T1000 (cell line): ENCODE data around the gene RGS13.

Source experiments
- DNase-seq: peaks from one replicate; lab custom pipeline; 2025; ENCODE audit warnings: mixed read lengths; lab: John Stamatoyannopoulos, UW

The RGS13 gene, protein sequence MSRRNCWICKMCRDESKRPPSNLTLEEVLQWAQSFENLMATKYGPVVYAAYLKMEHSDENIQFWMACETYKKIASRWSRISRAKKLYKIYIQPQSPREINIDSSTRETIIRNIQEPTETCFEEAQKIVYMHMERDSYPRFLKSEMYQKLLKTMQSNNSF

DNA sequence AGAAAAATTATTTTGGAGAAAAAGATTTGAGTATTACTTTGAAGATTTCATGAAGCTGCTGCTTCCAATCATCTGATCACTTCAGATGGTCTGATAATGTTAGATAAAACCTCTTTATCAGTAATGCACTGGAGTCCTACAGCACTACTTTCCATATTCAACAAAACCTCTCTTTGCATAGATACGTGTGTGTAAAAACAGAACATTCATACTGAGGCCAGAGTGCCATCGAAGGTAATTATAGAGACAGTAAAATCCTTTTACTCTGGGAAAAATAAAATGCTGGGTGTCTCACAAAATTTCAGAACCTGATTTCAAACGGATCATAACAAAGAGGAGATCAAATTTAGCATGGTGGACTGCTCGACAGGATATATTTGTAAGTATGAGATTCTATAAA, at the start of gene RGS13:
TSS of gene RGS13 (plus strand) at position 209 of the 400 bp plus-strand sequence. CDS start 8,188 bp downstream, outside the sequence.
- DNase-seq, result no peak

DNA sequence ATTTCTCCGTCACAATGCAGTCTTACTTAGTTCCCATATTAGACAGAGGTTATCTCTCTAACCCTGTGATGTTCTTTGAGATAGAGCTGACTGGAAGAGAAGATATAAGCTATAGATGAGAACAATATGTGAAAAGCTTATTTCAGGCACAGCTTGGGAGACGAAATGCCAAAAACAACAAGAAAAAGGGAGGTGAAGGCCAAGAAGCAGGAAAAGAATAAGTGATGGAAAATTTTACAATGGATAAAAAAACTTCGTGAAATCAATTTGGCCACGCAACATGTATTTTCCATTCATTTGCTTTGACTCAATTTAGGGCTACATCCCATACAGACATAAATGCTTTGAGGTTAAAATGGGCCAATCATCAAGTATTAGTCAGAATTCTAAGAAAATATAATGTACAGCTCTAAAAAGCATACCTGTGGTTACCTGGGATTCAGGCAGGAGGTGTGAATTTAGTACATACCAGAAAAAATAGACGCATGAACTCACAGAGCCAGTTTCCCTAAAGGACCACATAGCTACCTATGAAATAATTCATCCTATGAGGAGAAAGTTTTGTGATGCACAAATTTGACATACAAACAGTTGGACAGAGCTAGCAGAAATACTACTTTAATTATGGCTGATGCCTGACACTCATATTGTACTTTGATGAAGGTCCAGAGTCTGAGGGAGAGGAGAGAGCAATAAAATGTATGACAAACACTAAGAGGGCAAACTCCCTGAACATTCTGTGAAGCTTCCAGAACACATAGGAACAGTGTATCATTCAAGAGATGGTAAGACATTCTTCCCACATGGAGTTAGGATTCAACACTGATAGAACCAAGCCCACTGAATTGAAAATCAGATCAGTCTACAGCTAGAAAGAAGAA, 48.3 kb upstream of the RGS13 start:
- DNase-seq, result no peak

DNA sequence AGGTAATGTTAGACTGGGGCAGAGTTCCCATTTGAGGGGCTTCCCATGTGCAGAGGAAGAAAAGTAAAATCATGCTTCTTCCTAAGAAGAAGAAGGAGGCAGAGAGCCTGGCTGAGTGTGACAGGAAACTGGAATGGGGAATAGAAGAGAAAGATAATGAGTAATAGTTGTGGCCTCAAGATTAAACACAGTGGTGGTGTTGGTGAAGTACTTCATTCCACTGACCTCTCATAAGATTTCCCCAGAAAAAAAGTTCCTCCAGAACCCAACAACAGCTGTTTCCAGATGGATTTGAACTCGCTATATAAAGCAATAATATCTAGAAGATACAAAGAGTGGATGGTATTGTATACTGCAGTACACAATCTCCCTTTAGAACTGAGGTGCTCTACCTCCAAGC, 47.4 kb upstream of the RGS13 start:
- DNase-seq, result no peak

DNA sequence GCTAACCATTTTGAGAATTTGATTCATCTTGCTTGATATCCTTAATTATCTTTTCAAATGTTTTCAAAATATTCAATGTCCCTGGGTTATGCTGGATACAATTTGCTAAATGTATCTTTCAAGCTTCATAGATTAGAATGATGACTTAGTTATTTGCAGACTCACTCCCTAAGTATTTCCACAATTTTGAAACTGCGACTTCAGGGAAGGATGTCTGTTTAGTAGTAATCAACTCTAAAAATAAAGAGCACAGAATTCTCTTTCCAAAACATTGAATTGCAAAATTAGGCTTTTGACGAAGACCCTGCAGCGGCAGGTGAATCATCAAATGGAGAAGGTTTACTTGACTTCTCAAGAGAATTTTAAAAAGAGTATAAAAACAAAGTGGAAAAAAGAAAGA, 46.1 kb upstream of the RGS13 start:
- DNase-seq, result no peak

DNA sequence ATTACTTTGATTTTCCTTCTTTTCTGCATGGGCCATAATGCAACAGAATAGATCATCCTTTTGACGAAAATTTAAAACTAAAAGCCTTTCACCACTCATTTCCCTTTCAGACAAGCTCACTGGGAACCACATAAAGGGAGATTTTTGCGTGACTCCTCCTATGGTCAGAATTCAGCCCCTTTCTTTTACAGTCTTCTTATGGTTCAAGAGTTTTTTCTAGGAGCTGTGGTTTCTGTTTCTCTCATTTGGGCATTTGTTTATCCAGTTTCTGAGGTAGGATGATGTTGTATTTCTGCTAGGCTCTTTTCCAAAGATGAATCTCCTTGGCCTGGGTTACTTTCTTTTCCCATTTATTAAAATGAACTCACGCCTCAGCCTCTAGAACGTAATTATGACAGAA, 43.4 kb upstream of the RGS13 start:
- DNase-seq, result no peak

DNA sequence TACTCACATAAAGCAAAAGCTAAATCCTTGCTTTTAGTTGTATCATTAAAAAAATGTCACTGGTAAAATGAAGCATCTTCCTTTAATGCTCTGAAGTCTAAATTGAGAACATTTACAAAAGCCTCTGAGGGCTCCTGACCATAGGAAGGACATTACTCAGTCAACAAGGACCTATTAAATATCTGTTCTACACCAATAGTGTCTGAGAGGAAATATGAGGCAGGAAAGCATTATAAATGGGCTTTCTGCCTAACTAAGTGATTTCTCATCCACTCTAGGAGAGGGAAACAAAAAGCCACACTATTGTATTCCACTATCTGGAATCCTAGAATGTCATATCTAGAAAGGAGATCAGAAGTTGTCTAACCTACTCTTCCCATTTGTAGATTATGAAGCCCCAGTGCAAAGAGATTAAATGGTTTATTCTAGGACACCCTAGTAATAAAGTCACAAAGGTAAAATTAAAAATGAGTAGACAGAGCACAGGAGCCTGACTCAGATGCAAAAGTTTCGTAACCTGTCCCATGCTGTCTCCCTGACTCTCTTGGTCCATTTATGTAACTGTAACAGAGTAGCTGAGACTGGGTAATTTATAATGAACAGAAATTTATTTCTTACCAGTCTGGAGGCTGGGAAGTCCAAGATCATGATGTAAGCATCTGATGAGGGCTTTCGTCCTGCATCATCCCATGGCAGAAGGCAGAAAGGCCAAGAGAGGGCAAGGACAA, 42.8 kb upstream of the RGS13 start:
- no peak for DNase-seq

DNA sequence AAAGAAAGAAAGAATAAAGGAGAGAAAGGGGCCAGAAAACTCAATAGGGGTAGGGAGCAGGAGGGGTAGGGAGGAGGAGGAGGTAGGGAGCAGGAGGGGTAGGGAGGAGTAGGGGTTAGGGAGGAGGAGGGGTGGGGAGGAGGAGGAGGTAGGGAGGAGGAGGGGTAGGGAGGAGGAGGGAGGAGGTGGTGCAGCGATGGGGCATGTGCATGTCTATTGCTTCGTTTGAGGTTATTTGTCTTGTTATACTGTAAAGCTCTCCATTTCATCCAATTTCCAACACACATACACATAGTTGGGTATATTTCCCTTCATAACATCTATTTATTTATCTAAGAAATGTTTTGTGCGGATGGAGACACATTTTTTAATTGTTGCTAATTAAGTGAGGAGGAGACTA, 40.6 kb upstream of the RGS13 start:
- DNase-seq, result no peak

DNA sequence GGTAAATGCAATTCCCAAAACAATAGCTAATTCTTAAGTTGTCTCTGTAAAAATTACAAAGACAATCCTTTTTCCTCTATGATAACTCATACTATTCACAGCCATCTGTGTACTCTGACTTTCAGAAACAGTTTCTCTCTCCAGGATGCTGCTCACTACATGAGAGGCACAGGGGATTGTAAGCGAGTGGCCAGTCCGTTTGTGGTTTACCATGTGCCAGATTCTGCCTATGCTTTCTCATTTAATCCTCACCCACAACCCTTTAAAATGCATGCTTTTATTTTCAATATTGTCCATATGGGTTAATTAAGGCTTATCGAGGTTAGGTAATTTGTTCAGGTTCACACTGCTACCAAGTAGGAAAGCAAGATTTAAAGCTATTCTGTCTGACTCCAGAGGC, 37.4 kb upstream of the RGS13 start:
- DNase-seq, result no peak

DNA sequence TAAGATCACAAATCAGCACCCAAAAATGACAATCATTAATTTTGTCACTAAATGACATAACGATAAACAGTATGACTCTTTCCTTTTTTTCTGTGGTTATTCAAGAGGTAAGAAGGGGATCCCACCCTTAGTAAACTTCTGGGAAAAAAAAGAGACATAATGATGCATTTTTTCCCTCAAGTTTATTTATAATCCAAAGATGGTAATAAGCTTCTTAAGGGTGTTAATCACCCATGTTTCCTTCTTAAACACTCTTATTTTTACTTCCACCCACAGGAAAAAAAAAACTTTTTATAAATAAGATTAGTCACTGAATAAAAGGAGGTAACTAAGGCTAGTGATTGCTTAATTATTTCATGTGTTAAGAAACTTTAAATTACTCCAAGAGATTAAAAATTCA, 35.7 kb upstream of the RGS13 start:
- DNase-seq, result no peak

DNA sequence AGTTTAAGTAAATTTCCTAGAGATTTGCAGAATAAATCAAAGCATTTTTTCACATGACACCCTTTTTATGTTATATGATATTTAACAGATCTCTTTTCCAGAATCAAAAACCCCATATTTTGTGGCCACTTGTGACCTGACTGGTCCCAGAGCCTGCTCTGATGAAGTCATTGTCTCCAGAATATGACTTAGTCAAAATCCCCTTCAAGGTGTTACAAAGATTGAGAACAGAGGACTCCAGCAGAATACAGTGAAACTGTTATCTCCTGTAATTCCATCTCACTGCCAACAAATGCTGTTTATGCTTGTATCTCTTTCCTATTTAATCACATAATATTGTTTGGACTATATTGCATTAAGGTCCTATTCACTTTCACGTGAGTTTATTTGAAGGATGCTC, 34.8 kb upstream of the RGS13 start:
- no peak for DNase-seq

DNA sequence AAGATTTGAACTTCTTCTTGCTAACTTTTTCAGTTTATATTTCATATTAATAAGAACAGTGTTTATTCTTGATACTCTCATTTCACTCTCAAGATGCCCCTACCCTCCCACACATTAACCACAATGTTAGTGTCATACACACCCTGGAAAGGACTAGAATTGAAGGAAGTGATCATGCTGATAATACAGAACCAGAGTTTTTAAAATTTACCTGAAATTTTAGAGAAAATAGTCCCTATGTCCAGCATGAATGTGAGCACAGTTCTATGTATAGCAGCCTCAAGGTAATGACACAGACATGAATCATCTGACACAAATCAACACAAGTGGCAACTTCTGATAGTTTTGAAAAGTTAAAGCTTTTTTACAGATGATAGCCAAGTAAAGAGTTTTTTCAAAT, 34.4 kb upstream of the RGS13 start:
- no peak for DNase-seq

DNA sequence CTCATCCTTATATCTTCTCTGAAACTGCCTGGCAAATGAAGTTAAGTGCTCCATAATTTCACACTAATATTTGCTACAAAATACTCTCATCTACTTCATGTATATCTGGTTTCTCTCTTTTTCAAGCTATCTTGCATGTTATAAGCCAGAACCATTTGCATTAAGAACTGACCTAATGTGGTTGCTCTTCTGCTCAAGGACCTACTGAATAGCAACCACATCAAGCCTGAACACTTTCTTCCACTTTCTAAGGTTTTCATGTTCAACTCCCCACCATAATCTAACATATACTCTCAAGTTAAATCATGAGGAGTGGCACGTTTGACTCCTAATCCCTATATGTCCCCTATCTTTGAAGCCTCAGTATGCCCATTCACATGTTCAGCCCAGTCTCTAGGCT, 33.2 kb upstream of the RGS13 start:
- DNase-seq, result no peak

DNA sequence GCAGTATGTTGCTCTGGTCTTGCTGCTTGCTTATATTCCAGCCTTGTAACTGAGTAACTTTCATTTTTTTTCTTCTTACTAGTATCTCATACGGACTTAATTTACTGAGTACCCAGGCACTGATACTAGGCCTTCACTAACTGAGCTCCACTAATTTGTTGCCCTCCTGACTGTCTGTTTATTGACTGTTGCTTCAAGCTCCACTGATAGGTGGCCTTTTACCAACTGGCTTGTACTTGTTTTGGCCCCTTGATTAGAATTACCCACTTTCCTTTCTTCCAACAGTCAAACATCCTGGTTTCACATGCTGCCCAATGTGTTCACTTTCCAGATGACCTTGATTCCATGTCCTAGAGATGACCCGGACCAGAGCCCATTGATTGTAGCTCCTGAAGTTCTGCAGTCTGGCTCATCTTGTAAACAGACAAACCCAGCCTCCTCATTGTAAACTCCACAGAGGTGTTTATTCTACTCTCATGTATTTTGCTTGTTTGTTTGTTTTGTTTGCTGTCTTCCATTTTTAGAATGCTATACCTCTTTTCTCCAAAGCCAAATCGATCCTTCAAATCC, 32.6 kb upstream of the RGS13 start:
- no peak for DNase-seq

DNA sequence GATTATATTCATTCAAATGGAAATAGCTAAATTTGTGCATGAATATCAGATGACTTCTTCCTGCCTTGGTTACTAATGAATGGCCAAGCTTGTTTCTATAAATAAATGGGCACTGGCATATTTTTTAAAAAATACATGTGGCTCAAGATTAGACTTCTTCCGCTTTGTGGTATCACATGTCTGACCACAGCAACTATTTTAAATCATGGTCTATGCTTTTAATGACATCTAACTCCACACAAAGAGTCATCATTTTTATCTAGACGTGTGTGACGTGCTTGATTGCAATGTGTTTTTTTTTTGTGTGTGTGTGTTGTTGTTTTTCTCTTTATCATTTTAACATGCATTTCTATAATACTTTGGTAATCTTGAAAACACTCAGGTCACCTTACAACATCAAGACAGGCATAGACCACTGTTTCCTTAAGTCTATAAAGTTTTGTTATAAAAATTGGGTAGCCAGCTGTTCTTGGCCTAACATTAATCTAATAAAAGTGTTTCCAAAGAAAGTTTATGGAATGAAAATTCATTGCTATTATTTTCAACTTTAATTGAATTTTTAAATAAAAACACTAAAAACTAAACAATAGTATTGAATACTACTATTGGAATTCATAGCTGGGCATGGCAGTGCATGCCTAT, 30.8 kb upstream of the RGS13 start:
- no peak for DNase-seq

DNA sequence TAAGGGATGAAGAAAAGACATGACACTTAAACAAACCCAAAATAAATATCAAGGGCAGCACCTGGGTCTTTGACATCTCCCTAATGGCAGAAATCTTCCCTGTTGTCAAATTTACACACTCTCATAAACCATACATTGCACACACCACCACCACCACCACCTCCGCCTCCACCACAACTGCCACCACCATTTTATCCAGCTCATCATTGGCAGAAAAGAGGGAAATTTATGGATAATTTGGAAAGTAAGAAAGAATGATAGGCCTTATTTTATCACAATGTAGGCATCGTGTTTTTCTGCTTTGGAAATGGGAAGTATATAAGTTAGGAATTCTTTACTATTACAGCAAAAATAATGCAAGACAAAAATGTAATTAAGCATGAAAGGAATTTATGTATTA, 27.3 kb upstream of the RGS13 start:
- no peak for DNase-seq

DNA sequence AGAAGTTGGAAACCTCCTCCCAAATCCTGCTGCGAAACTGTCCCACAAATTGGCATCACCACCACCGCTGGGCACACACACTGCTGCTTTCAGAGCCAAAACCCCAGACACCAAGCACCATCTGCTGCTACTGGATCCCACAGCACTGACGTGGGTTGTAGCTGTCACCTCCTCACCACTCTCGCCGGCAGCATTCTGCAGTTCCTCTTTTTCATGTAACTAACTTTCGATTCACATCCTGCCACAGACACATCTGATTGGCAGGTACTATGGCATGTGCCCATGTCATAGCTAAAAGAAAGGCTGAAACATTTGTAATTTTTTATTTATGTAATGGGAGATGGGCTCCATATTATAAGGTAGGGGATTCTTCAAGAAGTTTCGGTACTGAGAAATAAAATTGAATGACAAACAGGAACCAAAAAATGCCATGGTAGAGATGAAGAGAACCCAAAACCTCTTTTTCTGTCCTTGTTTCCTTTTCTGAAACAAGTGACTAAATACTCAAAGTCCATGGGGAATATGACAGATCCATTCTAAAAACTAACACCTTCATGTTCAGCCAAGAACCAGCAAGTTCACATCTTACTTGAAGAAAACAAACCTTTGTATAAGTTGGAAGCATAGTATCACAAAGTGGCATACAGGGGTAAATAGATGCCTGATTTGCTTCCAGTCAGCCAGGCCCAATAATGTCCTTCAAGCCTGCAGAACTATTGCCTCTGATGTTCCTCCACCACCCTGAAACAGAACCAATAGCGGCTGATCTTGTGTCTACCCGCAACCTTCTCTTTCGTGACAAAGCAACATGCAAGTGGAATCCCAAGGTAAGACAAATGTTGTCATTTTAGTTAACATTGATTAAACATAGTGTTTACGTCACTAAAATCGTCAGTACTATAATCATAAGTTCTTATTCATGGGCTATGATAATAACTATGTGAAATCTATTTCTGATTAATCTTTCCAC, 26.6 kb upstream of the RGS13 start:
- no peak for DNase-seq

DNA sequence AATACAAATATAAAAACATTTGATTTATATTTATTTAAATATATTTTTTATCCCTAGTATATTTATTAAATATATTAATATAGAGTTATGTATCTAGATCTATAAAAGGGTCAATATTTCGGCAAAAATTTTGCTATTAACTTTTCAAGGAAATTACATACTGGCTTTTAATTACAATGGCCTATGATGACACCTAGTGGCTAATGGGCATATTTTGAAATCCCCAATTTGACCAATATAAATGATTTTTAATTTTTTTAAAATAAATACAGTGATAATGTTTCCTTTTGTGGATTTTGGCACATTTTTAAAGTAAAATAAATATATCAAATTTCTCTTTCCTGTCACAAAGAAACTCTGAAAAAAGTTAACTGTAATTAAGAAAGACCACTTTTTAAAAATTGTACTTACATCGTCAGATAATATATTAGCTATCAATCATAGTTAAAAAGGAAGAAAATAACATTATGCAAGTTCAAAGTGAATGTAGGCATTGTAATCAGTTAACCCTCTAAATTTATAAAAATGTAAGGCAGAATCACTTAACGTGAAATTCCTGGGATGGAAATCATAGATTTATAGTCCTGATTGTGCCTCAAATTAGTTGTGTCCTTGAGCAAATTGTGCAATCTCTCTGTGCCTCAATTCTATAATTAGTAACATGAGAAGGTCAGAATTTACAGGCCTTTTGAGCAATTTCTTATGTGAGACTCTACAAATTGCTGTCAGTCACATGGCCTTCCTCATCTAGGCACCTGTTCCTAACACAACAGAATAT, 25.6 kb upstream of the RGS13 start:
- DNase-seq, result no peak

DNA sequence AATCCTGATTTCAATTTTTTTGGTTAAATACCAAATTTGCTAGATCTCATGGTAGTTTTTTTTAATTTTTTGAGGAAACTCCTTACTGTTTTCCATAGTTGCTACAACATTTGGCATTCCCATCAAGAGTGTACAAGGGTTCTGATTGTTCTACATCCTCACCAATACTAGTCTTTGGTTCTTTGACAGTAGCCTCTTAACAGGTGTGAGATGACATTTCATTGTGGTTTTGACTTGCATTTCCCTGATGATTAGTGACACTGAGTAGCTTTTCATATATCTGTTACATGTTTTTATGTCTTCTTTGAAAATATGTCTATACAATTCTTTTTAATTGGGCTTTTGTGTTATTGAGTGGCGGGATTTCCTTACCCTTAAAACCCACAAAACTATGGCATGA, 20.9 kb upstream of the RGS13 start:
- no peak for DNase-seq

DNA sequence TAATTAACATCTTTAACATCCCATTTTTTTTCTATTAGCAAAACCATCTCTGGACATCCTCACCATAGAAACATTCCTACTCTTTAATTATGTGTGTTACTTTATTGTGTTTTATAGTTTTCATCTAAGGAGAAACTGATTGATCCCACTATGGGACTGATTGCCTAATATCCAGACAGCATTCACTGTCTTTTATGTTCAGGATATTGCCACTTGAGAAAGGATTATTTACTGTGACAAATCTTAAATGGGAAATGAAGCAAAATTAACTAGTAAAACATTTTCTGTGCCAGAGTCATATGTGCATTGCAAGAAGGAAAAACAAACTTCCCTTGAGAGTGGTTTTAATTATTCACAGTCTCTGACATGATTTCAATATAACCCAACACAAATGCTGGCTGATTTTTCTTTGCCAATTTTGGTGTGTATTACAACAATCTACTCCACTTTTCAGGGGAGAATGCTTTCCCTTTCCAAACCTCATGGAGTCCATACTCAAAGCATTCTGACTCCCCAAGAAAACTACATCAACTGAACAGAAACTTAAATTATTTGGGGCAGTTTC, 15.8 kb upstream of the RGS13 start:
- DNase-seq, result no peak
